ENCODE measurements around the gene RASL10A.

Gene RASL10A

GRCh38 chr22:29265305-29265704 lies 50.2 kb downstream of the RASL10A start:
- no peaks in the 10 kb centered on the region for H3K9me2 ChIP-seq (replicated peaks; ENCODE audit: low read depth, low read length)
- no peak overlapping the region for H3K4me3 ChIP-seq (ENCODE audit: low read length, poor library complexity, severe bottlenecking)
- no peak overlapping the region for H3K9ac ChIP-seq (ENCODE audit: low read depth, low read length, poor library complexity, severe bottlenecking)
- no peak for TF ChIP-seq EZH2phosphoT487 (IDR thresholded peaks at IDR 0.05; ENCODE audit: borderline replicate concordance)
- TF ChIP-seq CTCF (conservative IDR thresholded peaks at IDR 0.05; ENCODE audit: low read length), result no peak
- H3K27me3 ChIP-seq (ENCODE audit: insufficient read depth, low read length, poor library complexity, severe bottlenecking), result peaks cover 6% of the 10 kb centered on the region
- peaks cover 25% of the 10 kb centered on the region for H3K4me1 ChIP-seq (ENCODE audit: insufficient read depth, low read length, poor library complexity, severe bottlenecking)
- H4K20me1 ChIP-seq (ENCODE audit: insufficient read depth, low read length, poor library complexity, severe bottlenecking), result peaks cover 25% of the 10 kb centered on the region
- no peak overlapping the region for H3K4me2 ChIP-seq (ENCODE audit: low read depth, low read length, poor library complexity, severe bottlenecking)
- H3F3A ChIP-seq (ENCODE audit: low read depth), result 0 out of 2 replicates have a peak, but pooled peaks cover 3% of the 10 kb centered on the region
- H3K36me3 ChIP-seq (ENCODE audit: insufficient read depth, low read length), result peaks cover 13% of the 10 kb centered on the region
- no peak overlapping the region for H2AFZ ChIP-seq (ENCODE audit: low read length)
- H3K79me2 ChIP-seq (ENCODE audit: insufficient read depth, low read length), result peaks cover 52% of the 10 kb centered on the region
- no peaks in the 10 kb centered on the region for H3K9me3 ChIP-seq (ENCODE audit: insufficient read depth, low read depth, low read length)

- peaks cover 10% of the 10 kb centered on the region for H4K20me1 ChIP-seq (ENCODE audit: insufficient read depth, low read length, poor library complexity, severe bottlenecking)
- peaks cover 37% of the 10 kb centered on the region for H3K79me2 ChIP-seq (ENCODE audit: insufficient read depth, low read length)
- peaks cover 6% of the 10 kb centered on the region for H3K27me3 ChIP-seq (ENCODE audit: insufficient read depth, low read length, poor library complexity, severe bottlenecking)
- no peak overlapping the region for H2AFZ ChIP-seq (ENCODE audit: low read length)
- H3K9me2 ChIP-seq (replicated peaks; ENCODE audit: low read depth, low read length), result no peaks in the 10 kb centered on the region
- 0 out of 2 replicates have a peak, but pooled peaks cover 3% of the 10 kb centered on the region for H3F3A ChIP-seq (ENCODE audit: low read depth)
- H3K4me2 ChIP-seq (ENCODE audit: low read depth, low read length, poor library complexity, severe bottlenecking), result no peak overlapping the region
- peaks cover 14% of the 10 kb centered on the region for H3K4me1 ChIP-seq (ENCODE audit: insufficient read depth, low read length, poor library complexity, severe bottlenecking)
- H3K4me3 ChIP-seq (ENCODE audit: low read length, poor library complexity, severe bottlenecking), result no peak overlapping the region
- H3K36me3 ChIP-seq (ENCODE audit: insufficient read depth, low read length), result peaks cover 26% of the 10 kb centered on the region; the same call in 1 of the 2 replicates
- H3K9me3 ChIP-seq (ENCODE audit: insufficient read depth, low read depth, low read length), result no peaks in the 10 kb centered on the region
- H3K9ac ChIP-seq (ENCODE audit: low read depth, low read length, poor library complexity, severe bottlenecking), result no peak overlapping the region
- no peak for TF ChIP-seq CTCF (conservative IDR thresholded peaks at IDR 0.05; ENCODE audit: low read length)
Observed at GRCh38 chr22:29263791-29264276, 51.7 kb downstream of the RASL10A start.
